HCT116 (cell line): ENCODE results near the gene TMEM204. TPM values are rescaled to one million over a fixed set of nuclear protein-coding genes. Genes with fewer than 3 reads are reported as not detected.

Experiments used
- ATAC-seq: fragments of 200-7000 bp; cut with Tn5 transposase; 2 replicates; pipeline ENCODE4 v1.9.1; 2020; ENCODE audit warnings: mild to moderate bottlenecking, moderate library complexity
- BruUV-seq: library from RNA; stranded (reverse); fragments of 400-500 nt; replicated peaks from 2 replicates; lab custom pipeline; 2021; lab: Mats Ljungman, UMichigan
- CTCF ChIA-PET: fragments of 300-600 bp; sonication (Branson Sonifier 250); formaldehyde crosslinking; loops from one replicate; lab custom pipeline; 2021; ENCODE audit warnings: antibody characterized with exemption; lab: Charles Lee
- POLR2A ChIA-PET: fragments of 300-600, 350-600 bp; sonication (Branson Sonifier 250); formaldehyde crosslinking; loops from one replicate; lab custom pipeline; 2021; ENCODE audit warnings: antibody characterized with exemption; lab: Charles Lee
- RAD21 ChIA-PET, 2 experiments: fragments of 300-600 bp; sonication (Branson Sonifier 250); formaldehyde crosslinking; loops; one replicate each; lab custom pipeline; 2023; ENCODE audit warnings: low total read pairs in 2 of 2; ENCODE audit not compliant: uncharacterized antibody in 2 of 2, unreplicated experiment in 2 of 2, low non-redundant PET in 1 of 2; lab: Charles Lee
- DNase-seq: peaks from one replicate; pipeline ENCODE4 v3.0.0-alpha.2; 2010; ENCODE audit warnings: low read depth, low spot score
- H2AFZ ChIP-seq: fragments of 200-600 bp; shearing (Covaris generic), sonication (generic); 2 replicates; pipeline ENCODE4 v1.6.1; 2017; ENCODE audit warnings: low read depth, mixed run types, mixed read lengths, antibody characterized with exemption, low read length; ENCODE audit not compliant: poor library complexity, severe bottlenecking
- H3K27ac ChIP-seq: 2 replicates; pipeline ENCODE4 v1.5.1; 2012; ENCODE audit warnings: low read depth, low read length
- H3K27me3 ChIP-seq: fragments of 200-600 bp; sonication (generic); 2 replicates; pipeline ENCODE4 v1.6.1; 2016; ENCODE audit warnings: mixed run types, low read length, mixed read lengths; ENCODE audit not compliant: insufficient read depth
- H3K36me3 ChIP-seq, 2 experiments: fragments of 200-500 bp in 1 of 2; fragments of 200-600 bp in 1 of 2; sonication (Bioruptor generic) in 1 of 2; sonication (generic) in 1 of 2; 2 replicates each; pipeline versions ENCODE4 v1.5.1 to v1.6.1; 2014 to 2016; ENCODE audit warnings: low read length in 2 of 2, inconsistent platforms in 1 of 2, mixed read lengths in 1 of 2, mixed run types in 1 of 2; ENCODE audit not compliant: insufficient read depth in 2 of 2, control insufficient read depth in 1 of 2
- H3K4me1 ChIP-seq, 2 experiments: fragments of 200-600 bp in 1 of 2; sonication (generic) in 1 of 2; 2 replicates each; pipeline versions ENCODE4 v1.5.1 to v1.6.1; 2012 to 2017; ENCODE audit warnings: low read length in 2 of 2, inconsistent platforms in 1 of 2, mild to moderate bottlenecking in 1 of 2, mixed read lengths in 1 of 2, mixed run types in 1 of 2, moderate library complexity in 1 of 2; ENCODE audit not compliant: insufficient read depth in 2 of 2, control insufficient read depth in 1 of 2
- H3K4me2 ChIP-seq: fragments of 200-600 bp; sonication (generic); 2 replicates; pipeline ENCODE4 v1.6.1; 2017; ENCODE audit warnings: mixed run types, low read length, mixed read lengths
- H3K4me3 ChIP-seq, 2 experiments: fragments of 200-600 bp in 1 of 2; sonication (generic) in 1 of 2; replicated peaks in 1 of 2; 2 replicates each; pipeline ENCODE4 v1.5.1; 2011 to 2016; ENCODE audit warnings: low read length in 2 of 2, control low read depth in 1 of 2, low read depth in 1 of 2, mild to moderate bottlenecking in 1 of 2, mixed read lengths in 1 of 2, mixed run types in 1 of 2
- H3K79me2 ChIP-seq: fragments of 200-600 bp; sonication (generic); 2 replicates; pipeline ENCODE4 v1.6.1; 2017; ENCODE audit warnings: mild to moderate bottlenecking, mixed run types, low read length, moderate library complexity, mixed read lengths; ENCODE audit not compliant: insufficient read depth
- H3K9ac ChIP-seq: fragments of 200-600 bp; sonication (generic); 2 replicates; pipeline ENCODE4 v1.6.1; 2016; ENCODE audit warnings: low read length, mixed read lengths
- H3K9me2 ChIP-seq: fragments of 200-600 bp; sonication (generic), shearing (Covaris generic); 2 replicates; pipeline ENCODE4 v1.6.1; 2017; ENCODE audit warnings: mixed run types, mild to moderate bottlenecking, moderate library complexity; ENCODE audit not compliant: insufficient read depth
- H3K9me3 ChIP-seq, 2 experiments: fragments of 200-500 bp in 1 of 2; fragments of 200-600 bp in 1 of 2; sonication (Bioruptor generic) in 1 of 2; sonication (generic) in 1 of 2; 2 replicates each; pipeline ENCODE4 v1.6.1; 2014 to 2017; ENCODE audit warnings: low read length in 2 of 2, mixed read lengths in 2 of 2, inconsistent platforms in 1 of 2, low read depth in 1 of 2, mild to moderate bottlenecking in 1 of 2, mixed run types in 1 of 2, moderate library complexity in 1 of 2; ENCODE audit not compliant: control insufficient read depth in 1 of 2, insufficient read depth in 1 of 2
- H4K20me1 ChIP-seq: fragments of 200-600 bp; sonication (generic), shearing (Covaris generic); 2 replicates; pipeline ENCODE4 v1.6.1; 2017; ENCODE audit warnings: mixed run types, mild to moderate bottlenecking, moderate library complexity; ENCODE audit not compliant: insufficient read depth
- ATF3 ChIP-seq: IDR thresholded peaks from 2 replicates; pipeline ENCODE4 v1.6.1; 2012
- CBX3 ChIP-seq: IDR thresholded peaks from 2 replicates; pipeline ENCODE4 v1.6.1; 2012; ENCODE audit warnings: low read depth
- CEBPB ChIP-seq: IDR thresholded peaks from 2 replicates; pipeline ENCODE4 v1.6.1; 2012; ENCODE audit warnings: low read depth
- CTCF ChIP-seq, 3 experiments: fragments of 200-600 bp in 1 of 3; sonication (generic) in 1 of 3; IDR thresholded peaks in 2 of 3; conservative IDR thresholded peaks in 1 of 3; 2 replicates each; pipeline ENCODE4 v1.5.1; 2012 to 2017; ENCODE audit warnings: low read depth in 2 of 3, low read length in 2 of 3, antibody characterized with exemption in 1 of 3, borderline replicate concordance in 1 of 3, control low read depth in 1 of 3, mild to moderate bottlenecking in 1 of 3, mixed read lengths in 1 of 3, mixed run types in 1 of 3, moderate library complexity in 1 of 3; ENCODE audit not compliant: insufficient read depth in 1 of 3
- EGR1 ChIP-seq: IDR thresholded peaks from 2 replicates; pipeline ENCODE4 v1.6.1; 2012; ENCODE audit warnings: low read depth
- ELF1 ChIP-seq: IDR thresholded peaks from 2 replicates; pipeline ENCODE4 v1.6.1; 2012; ENCODE audit warnings: low read depth, borderline replicate concordance
- EZH2 ChIP-seq: fragments of 200-600 bp; sonication (generic); IDR thresholded peaks from 2 replicates; pipeline ENCODE4 v1.6.1; 2017; ENCODE audit warnings: antibody characterized with exemption, mixed run types
- EZH2phosphoT487 ChIP-seq: fragments of 200-600 bp; IDR thresholded peaks from 2 replicates; pipeline ENCODE4 v1.6.1; 2018; ENCODE audit warnings: antibody characterized with exemption, borderline replicate concordance
- POLR2A ChIP-seq: IDR thresholded peaks from 2 replicates; pipeline ENCODE4 v1.7.0; 2011; ENCODE audit warnings: borderline replicate concordance; ENCODE audit not compliant: insufficient read depth, insufficient read length; ENCODE audit errors: extremely low read depth
- POLR2AphosphoS5 ChIP-seq: IDR thresholded peaks from 2 replicates; pipeline ENCODE4 v1.6.1; 2011; ENCODE audit warnings: mild to moderate bottlenecking, low read depth, low read length, moderate library complexity
- REST ChIP-seq: IDR thresholded peaks from 2 replicates; pipeline ENCODE4 v1.6.1; 2012; ENCODE audit warnings: low read depth
- SIN3A ChIP-seq: IDR thresholded peaks from 2 replicates; pipeline ENCODE4 v1.6.1; 2012; ENCODE audit warnings: low read depth
- SRF ChIP-seq: IDR thresholded peaks from 2 replicates; pipeline ENCODE4 v1.6.1; 2012; ENCODE audit warnings: low read depth
- TCF7L2 ChIP-seq: IDR thresholded peaks from 2 replicates; pipeline ENCODE4 v1.7.0; 2011; ENCODE audit warnings: borderline replicate concordance, inconsistent platforms; ENCODE audit not compliant: insufficient read depth, insufficient read length; ENCODE audit errors: extremely low read depth
- ZBTB33 ChIP-seq: IDR thresholded peaks from 2 replicates; pipeline ENCODE4 v1.6.1; 2011; ENCODE audit warnings: mild to moderate bottlenecking, low read length, moderate library complexity; ENCODE audit not compliant: insufficient replicate concordance; ENCODE audit errors: extremely low read depth
- intact Hi-C: fragments of 100-400 bp; cut with micrococcal nuclease; formaldehyde crosslinking; loops from 2 replicates; pipeline ENCODE4 v1.10.0; 2022
- total RNA-seq: library from RNA; stranded (reverse); gene quantifications from one replicate; pipeline ENCODE4 v1.2.1, GENCODE V29; 2021; ENCODE audit not compliant: unreplicated experiment

The TMEM204 gene
- total RNA-seq, 1 experiment from 2014 or later = 0.22 TPM

GRCh38 chr16:1551166-1551565 is 17.7 kb downstream of the TMEM204 start (continued):
- TF ChIP-seq ZBTB33 = no peak

GRCh38 chr16:1552129-1552528 is 18.7 kb downstream of the TMEM204 start:
- Histone ChIP-seq H3K9me3 (no peaks in the 10 kb centered on the region), H3K9me2 (no peaks in the 10 kb centered on the region), H3K4me2 (no peak overlapping the region), H3K4me1 (no peaks in the 10 kb centered on the region), H2AFZ (no peak overlapping the region), H3K27ac (no peak overlapping the region), H3K79me2 (no peaks in the 10 kb centered on the region), H3K9ac (no peak overlapping the region), H3K4me3 (no peak overlapping the region), H3K36me3 (no peaks in the 10 kb centered on the region; a peak in 1 of 4 replicates), H3K27me3 (no peaks in the 10 kb centered on the region), H4K20me1 (no peaks in the 10 kb centered on the region)
- CTCF ChIA-PET = no interaction called here
- POLR2A ChIA-PET = no interaction called here
- BruUV-seq = no TSS peak
- no peak for TF ChIP-seq CTCF (IDR thresholded peaks at IDR 0.05 in 2 of 3, conservative IDR thresholded peaks at IDR 0.05 in 1 of 3; ENCODE audit: borderline replicate concordance in 1 of 3, insufficient read depth in 1 of 3, low read depth in 2 of 3, low read length in 2 of 3)
- no peak for TF ChIP-seq EZH2
- no peak for TF ChIP-seq POLR2AphosphoS5
- no peak for TF ChIP-seq POLR2A
- no peak for TF ChIP-seq SIN3A
- TF ChIP-seq REST = no peak
- no peak for TF ChIP-seq ATF3
- no peak for TF ChIP-seq SRF
- no peak for TF ChIP-seq CBX3
- no peak for TF ChIP-seq EGR1
- TF ChIP-seq TCF7L2 = no peak
- TF ChIP-seq ELF1 = no peak
- no peak for TF ChIP-seq EZH2phosphoT487
- no peak for TF ChIP-seq CEBPB
- ATAC-seq (no peak), DNase-seq (no peak)
- RAD21 ChIA-PET = no interaction called here
- intact Hi-C loops = no loop called here
